GM21619 (cell line): Measurements from ENCODE around the gene MAMSTR.

Experiments used
- ATAC-seq: cut with Tn5 transposase; IDR thresholded peaks from one replicate; pipeline ENCODE4 v1.9.1; 2021; ENCODE audit not compliant: unreplicated experiment

The MAMSTR gene

DNA sequence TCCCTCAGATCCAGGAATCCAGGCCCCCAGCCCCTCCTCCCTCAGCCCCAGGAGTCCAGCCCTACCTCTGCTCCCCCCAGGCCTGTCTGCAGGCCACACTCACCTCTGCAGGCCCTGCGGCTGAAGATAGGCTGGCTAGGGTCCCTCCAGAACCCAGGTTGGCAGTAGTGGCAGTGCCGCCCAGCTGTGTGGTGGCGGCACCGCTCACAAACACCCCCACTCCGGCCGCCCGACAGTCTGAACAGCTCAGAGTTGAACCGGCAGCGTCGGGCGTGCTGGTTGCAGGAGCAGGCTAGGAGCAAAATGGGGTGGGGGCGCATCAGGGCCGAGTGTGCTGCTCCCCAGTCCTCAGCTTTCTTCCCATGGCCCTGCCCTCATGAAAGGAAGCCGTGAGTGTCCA, 55.0 kb downstream of the MAMSTR start:
- ATAC-seq, result no peak

DNA sequence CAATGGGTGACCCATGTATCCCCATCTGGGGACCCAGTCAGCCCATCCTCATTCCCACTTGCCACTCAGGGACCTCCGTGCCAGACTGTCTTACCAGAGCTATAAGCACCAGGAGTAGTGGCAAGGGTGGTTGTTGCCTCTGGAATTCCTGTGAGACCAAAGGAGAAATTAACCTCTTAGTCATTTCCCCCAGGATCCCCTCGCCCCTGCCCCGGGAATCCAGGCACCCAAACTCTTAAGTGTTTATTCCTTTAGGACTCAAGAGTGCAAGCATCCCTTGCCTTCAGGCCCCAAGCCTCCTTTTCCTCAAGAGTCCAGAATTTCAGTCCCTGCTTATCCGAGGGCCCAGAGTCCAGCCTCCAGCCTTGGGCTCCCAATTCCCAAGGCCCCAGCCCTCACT, 55.9 kb downstream of the MAMSTR start:
- ATAC-seq, result no peak
